OCI-LY1 (cell line): ENCODE data around the gene GPR142.
"Not testable (repeated sequence)": the region's sequence is repeated elsewhere in the genome, so short reads cannot be mapped to it uniquely, and the experiment has no call there.

Experiments used
- H2AFZ ChIP-seq: fragments of 200-600 bp; sonication (generic), shearing (Covaris generic); 2 replicates; pipeline ENCODE4 v1.6.0; 2014; ENCODE audit warnings: antibody characterized with exemption, mild to moderate bottlenecking, low read length
- H3F3A ChIP-seq: fragments of 200-600 bp; sonication (generic), shearing (Covaris generic); 2 replicates; pipeline ENCODE4 v1.6.0; 2014; ENCODE audit warnings: mild to moderate bottlenecking, antibody characterized with exemption, low read length, moderate library complexity; ENCODE audit not compliant: insufficient read depth
- H3K27ac ChIP-seq: fragments of 200-600 bp; sonication (generic); 2 replicates; pipeline ENCODE4 v1.5.1; 2014; ENCODE audit warnings: low read length, mixed run types, mild to moderate bottlenecking, low read depth; ENCODE audit not compliant: poor library complexity, severe bottlenecking
- H3K27me3 ChIP-seq: fragments of 200-600 bp; sonication (generic); 2 replicates; pipeline ENCODE4 v1.6.0; 2014; ENCODE audit warnings: antibody characterized with exemption, mild to moderate bottlenecking, low read length, moderate library complexity; ENCODE audit not compliant: insufficient read depth
- H3K36me3 ChIP-seq: fragments of 200-600 bp; sonication (generic); 2 replicates; pipeline ENCODE4 v1.6.1; 2014; ENCODE audit warnings: mild to moderate bottlenecking, antibody characterized with exemption, low read length, moderate library complexity, mixed read lengths; ENCODE audit not compliant: insufficient read depth
- H3K4me1 ChIP-seq: fragments of 200-600 bp; sonication (generic); 2 replicates; pipeline ENCODE4 v1.5.1; 2014; ENCODE audit warnings: mild to moderate bottlenecking, low read length, moderate library complexity; ENCODE audit not compliant: insufficient read depth, severe bottlenecking
- H3K4me2 ChIP-seq: fragments of 200-600 bp; sonication (generic), shearing (Covaris generic); 2 replicates; pipeline ENCODE4 v1.6.1; 2014; ENCODE audit warnings: low read length
- H3K4me3 ChIP-seq: fragments of 200-600 bp; sonication (generic); 2 replicates; pipeline ENCODE4 v1.5.1; 2014; ENCODE audit warnings: low read length, low read depth, mild to moderate bottlenecking, mixed read lengths; ENCODE audit not compliant: poor library complexity, severe bottlenecking
- H3K79me2 ChIP-seq: fragments of 200-600 bp; shearing (Covaris generic); 2 replicates; pipeline ENCODE4 v1.6.1; 2016; ENCODE audit warnings: mixed run types, low read length, mixed read lengths; ENCODE audit not compliant: insufficient read depth
- H3K9ac ChIP-seq: fragments of 200-600 bp; sonication (generic), shearing (Covaris generic); 2 replicates; pipeline ENCODE4 v1.6.1; 2014; ENCODE audit warnings: mild to moderate bottlenecking, low read length, mixed read lengths
- H3K9me2 ChIP-seq: fragments of 200-600 bp; sonication (generic), shearing (Covaris generic); 2 replicates; pipeline ENCODE4 v1.6.1; 2014; ENCODE audit warnings: low read depth, mild to moderate bottlenecking, low read length, mixed read lengths
- H3K9me3 ChIP-seq: fragments of 200-600 bp; shearing (Covaris generic); 2 replicates; pipeline ENCODE4 v1.6.1; 2014; ENCODE audit warnings: low read length, mixed read lengths
- H4K20me1 ChIP-seq: fragments of 200-600 bp; sonication (generic), shearing (Covaris generic); 2 replicates; pipeline ENCODE4 v1.6.0; 2016; ENCODE audit warnings: mild to moderate bottlenecking, low read length; ENCODE audit not compliant: insufficient read depth
- EZH2 ChIP-seq: fragments of 200-600 bp; sonication (generic), shearing (Covaris generic); IDR thresholded peaks from 2 replicates; pipeline ENCODE4 v1.8.0; 2017; ENCODE audit warnings: borderline replicate concordance, mixed run types, mild to moderate bottlenecking, antibody characterized with exemption, low read length, moderate library complexity, mixed read lengths
- TF ChIP-seq, protein P1 (sequence below): fragments of 200-600 bp; sonication (generic), shearing (Covaris generic); IDR thresholded peaks from 2 replicates; pipeline ENCODE4 v1.5.1; 2017; ENCODE audit warnings: mild to moderate bottlenecking, antibody characterized with exemption, low read length, moderate library complexity, mixed read lengths

Gene GPR142

DNA sequence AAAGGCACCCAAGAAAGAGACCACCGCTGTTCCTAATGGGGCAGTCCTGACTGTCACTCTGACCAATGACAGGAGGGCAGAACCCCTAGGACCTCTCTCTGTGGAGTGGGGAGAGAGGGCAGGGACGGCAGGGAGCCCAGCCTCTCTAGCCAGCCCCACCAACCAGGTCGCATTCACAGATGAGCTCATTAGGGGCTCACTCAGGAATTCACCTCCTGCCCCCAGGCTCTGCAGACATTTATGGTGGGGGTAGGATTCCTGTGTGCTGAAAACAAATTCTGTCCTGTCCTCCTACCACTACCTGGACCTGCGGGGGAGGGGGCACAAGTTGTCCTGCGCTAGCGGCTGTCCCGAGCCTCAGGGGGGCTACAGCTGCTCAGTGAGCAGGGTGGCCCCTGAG is 36.9 kb downstream of the GPR142 start:
- Histone ChIP-seq H3K4me1 (no peaks in the 10 kb centered on the region), H3K36me3 (no peaks in the 10 kb centered on the region), H3K9me3 (no peaks in the 10 kb centered on the region), H3K27me3 (no peaks in the 10 kb centered on the region), H3K9ac (no peak overlapping the region), H3F3A (no peaks in the 10 kb centered on the region), H3K9me2 (no peaks in the 10 kb centered on the region), H4K20me1 (no peaks in the 10 kb centered on the region), H3K4me3 (no peak overlapping the region), H2AFZ (no peak overlapping the region), H3K4me2 (no peak overlapping the region), H3K27ac (no peak overlapping the region), H3K79me2 (no peaks in the 10 kb centered on the region)
- no peak for TF ChIP-seq EZH2
- TF ChIP-seq, protein P1, sequence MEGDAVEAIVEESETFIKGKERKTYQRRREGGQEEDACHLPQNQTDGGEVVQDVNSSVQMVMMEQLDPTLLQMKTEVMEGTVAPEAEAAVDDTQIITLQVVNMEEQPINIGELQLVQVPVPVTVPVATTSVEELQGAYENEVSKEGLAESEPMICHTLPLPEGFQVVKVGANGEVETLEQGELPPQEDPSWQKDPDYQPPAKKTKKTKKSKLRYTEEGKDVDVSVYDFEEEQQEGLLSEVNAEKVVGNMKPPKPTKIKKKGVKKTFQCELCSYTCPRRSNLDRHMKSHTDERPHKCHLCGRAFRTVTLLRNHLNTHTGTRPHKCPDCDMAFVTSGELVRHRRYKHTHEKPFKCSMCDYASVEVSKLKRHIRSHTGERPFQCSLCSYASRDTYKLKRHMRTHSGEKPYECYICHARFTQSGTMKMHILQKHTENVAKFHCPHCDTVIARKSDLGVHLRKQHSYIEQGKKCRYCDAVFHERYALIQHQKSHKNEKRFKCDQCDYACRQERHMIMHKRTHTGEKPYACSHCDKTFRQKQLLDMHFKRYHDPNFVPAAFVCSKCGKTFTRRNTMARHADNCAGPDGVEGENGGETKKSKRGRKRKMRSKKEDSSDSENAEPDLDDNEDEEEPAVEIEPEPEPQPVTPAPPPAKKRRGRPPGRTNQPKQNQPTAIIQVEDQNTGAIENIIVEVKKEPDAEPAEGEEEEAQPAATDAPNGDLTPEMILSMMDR = no peak

DNA sequence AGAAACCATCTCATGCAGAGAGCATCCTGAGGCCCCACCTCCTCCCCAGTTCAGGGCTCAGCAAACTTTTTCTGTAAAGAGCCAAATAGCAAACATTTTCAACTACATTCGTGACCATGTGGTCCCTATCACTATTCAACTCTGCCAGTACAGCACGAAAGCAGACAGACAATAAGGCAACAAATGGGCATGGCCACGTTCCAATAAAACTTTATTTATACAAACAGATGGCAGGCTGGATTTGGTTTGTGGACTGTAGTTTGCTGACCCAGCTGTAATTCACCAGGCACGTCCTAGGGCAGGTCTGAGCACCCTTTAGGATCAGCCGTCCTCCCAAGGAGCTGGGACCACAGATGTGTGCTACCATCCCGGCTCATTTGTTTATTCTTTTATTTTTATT is 37.5 kb downstream of the GPR142 start:
- no peaks in the 10 kb centered on the region for H3K4me1 ChIP-seq
- H3K4me2 ChIP-seq = no peak overlapping the region
- no peak overlapping the region for H2AFZ ChIP-seq
- TF ChIP-seq EZH2 = no peak
- TF ChIP-seq, protein P1 = no peak
- no peaks in the 10 kb centered on the region for H3K79me2 ChIP-seq
- no peaks in the 10 kb centered on the region for H3K36me3 ChIP-seq
- no peaks in the 10 kb centered on the region for H3K9me3 ChIP-seq
- no peak overlapping the region for H3K27ac ChIP-seq
- no peaks in the 10 kb centered on the region for H4K20me1 ChIP-seq
- no peaks in the 10 kb centered on the region for H3K9me2 ChIP-seq
- H3F3A ChIP-seq = no peaks in the 10 kb centered on the region
- H3K9ac ChIP-seq = no peak overlapping the region
- H3K27me3 ChIP-seq = no peaks in the 10 kb centered on the region
- no peak overlapping the region for H3K4me3 ChIP-seq

DNA sequence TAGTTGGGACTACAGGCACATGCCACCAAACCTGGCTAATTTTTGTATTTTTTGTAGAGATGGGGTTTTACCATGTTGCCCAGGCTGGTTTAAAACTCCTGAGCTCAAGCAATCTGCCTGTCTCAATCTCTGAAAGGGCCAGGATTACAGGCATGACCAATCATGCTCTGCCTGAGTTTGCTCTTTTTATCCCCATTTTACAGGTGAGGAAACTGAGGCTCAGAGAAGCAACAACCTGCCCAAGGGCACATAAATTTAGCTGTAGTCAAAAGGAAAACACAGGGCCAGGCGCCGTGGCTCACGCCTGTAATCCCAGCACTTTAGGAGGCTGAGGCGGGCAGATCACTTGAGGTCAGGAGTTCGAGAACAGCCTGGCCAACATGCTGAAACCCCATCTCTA is 38.0 kb downstream of the GPR142 start:
- not testable (repeated sequence) for H4K20me1 ChIP-seq, H3K4me2 ChIP-seq, H3K79me2 ChIP-seq, H2AFZ ChIP-seq, H3K4me3 ChIP-seq, H3F3A ChIP-seq, H3K9me2 ChIP-seq, H3K9me3 ChIP-seq, H3K27me3 ChIP-seq, H3K36me3 ChIP-seq, H3K27ac ChIP-seq, H3K4me1 ChIP-seq, H3K9ac ChIP-seq

DNA sequence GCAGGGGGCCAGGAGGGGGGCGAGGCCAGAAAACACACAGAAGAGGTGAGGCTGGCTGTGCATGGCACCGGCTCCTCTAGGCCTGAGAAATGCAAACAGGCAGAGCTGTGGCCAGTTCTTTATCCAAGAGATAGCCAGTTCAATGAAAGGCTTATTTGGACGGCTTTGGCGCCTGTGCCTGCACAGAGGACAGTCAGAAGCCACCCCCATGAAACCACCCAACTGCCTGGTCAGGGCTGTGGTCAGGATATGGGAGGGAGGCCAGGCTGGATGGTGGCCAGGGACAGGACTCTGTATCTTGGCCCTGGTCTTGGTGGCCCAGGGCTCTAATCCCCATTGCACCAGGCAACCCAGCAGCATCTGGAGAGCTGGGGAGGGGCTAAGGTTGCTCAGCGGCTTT is 40.1 kb downstream of the GPR142 start:
- Histone ChIP-seq H2AFZ (no peak overlapping the region), H3K27me3 (no peaks in the 10 kb centered on the region), H4K20me1 (no peaks in the 10 kb centered on the region), H3K4me3 (no peak overlapping the region), H3K9ac (no peak overlapping the region), H3F3A (no peaks in the 10 kb centered on the region), H3K36me3 (no peaks in the 10 kb centered on the region), H3K4me2 (no peak overlapping the region), H3K4me1 (no peaks in the 10 kb centered on the region), H3K9me2 (no peaks in the 10 kb centered on the region), H3K9me3 (no peaks in the 10 kb centered on the region), H3K79me2 (no peaks in the 10 kb centered on the region), H3K27ac (no peak overlapping the region)
- TF ChIP-seq EZH2 = no peak
- TF ChIP-seq, protein P1 = no peak
